Effector memory CD4-positive, alpha-beta T cell (primary cell): ENCODE data around the gene TEC.
"Not testable (repeated sequence)": the region's sequence is repeated elsewhere in the genome, so short reads cannot be mapped to it uniquely, and the experiment has no call there.

Experiments
- DNase-seq, 3 donors: peaks; one replicate each; pipeline ENCODE4 v3.0.0-alpha.2; 2020
- H3K27ac ChIP-seq: 2 replicates; pipeline ENCODE4 v1.7.0; 2013; ENCODE audit warnings: mild to moderate bottlenecking, low read length, moderate library complexity; ENCODE audit not compliant: insufficient read depth, poor library complexity, severe bottlenecking
- H3K27me3 ChIP-seq: replicated peaks from 2 replicates; pipeline ENCODE4 v1.7.0; 2013; ENCODE audit warnings: mild to moderate bottlenecking, low read length; ENCODE audit not compliant: insufficient read depth, control insufficient read depth, poor library complexity, severe bottlenecking
- H3K36me3 ChIP-seq: 2 replicates; pipeline ENCODE4 v1.7.0; 2013; ENCODE audit warnings: mild to moderate bottlenecking, low read length, moderate library complexity; ENCODE audit not compliant: control insufficient read depth, insufficient read depth
- H3K4me1 ChIP-seq: 2 replicates; pipeline ENCODE4 v1.7.0; 2013; ENCODE audit warnings: low read length, mild to moderate bottlenecking; ENCODE audit not compliant: control insufficient read depth, insufficient read depth, poor library complexity, severe bottlenecking
- H3K4me3 ChIP-seq: 2 replicates; pipeline ENCODE4 v1.7.0; 2013; ENCODE audit warnings: low read length, low read depth, mild to moderate bottlenecking; ENCODE audit not compliant: insufficient read depth, poor library complexity, severe bottlenecking
- H3K9me3 ChIP-seq: 2 replicates; pipeline ENCODE4 v1.7.0; 2013; ENCODE audit warnings: mild to moderate bottlenecking, low read length, moderate library complexity; ENCODE audit not compliant: control insufficient read depth

The TEC gene

GRCh38 chr4:48178931-48179330 is 90.7 kb downstream of the TEC start:
- Histone ChIP-seq H3K36me3 (no peaks in the 10 kb centered on the region), H3K4me3 (no peak overlapping the region), H3K9me3 (no peaks in the 10 kb centered on the region), H3K27ac (no peak overlapping the region), H3K27me3 (no peaks in the 10 kb centered on the region), H3K4me1 (no peaks in the 10 kb centered on the region)
- DNase-seq, result no peak

GRCh38 chr4:48175806-48176205 is 93.8 kb downstream of the TEC start:
- Histone ChIP-seq H3K27me3 (no peaks in the 10 kb centered on the region), H3K27ac (no peak overlapping the region), H3K36me3 (no peaks in the 10 kb centered on the region), H3K9me3 (no peaks in the 10 kb centered on the region), H3K4me1 (no peaks in the 10 kb centered on the region), H3K4me3 (no peak overlapping the region)
- no peak for DNase-seq

DNA sequence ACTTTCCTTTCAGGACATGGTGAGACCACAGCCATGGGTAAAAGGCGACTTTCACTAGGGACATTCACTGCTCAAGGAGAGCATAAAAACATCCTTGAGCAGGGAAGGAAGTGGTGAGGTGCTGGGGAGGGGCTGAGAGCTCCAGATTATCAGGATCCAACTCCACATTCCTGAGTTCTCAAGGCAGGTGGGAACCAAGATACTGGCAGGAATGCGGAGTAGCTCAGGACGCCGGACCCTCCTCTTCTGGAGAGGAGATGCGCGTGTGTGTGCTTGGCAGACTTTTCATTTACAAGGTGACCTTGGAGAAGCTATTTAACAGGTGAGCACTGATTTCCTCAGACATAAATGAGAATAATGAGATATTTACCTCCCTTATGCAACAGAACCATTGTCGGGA is 94.3 kb downstream of the TEC start:
- Histone ChIP-seq H3K4me3 (no peak overlapping the region), H3K27me3 (no peaks in the 10 kb centered on the region), H3K36me3 (no peaks in the 10 kb centered on the region), H3K9me3 (no peaks in the 10 kb centered on the region), H3K27ac (no peak overlapping the region), H3K4me1 (no peaks in the 10 kb centered on the region)
- no peak for DNase-seq

DNA sequence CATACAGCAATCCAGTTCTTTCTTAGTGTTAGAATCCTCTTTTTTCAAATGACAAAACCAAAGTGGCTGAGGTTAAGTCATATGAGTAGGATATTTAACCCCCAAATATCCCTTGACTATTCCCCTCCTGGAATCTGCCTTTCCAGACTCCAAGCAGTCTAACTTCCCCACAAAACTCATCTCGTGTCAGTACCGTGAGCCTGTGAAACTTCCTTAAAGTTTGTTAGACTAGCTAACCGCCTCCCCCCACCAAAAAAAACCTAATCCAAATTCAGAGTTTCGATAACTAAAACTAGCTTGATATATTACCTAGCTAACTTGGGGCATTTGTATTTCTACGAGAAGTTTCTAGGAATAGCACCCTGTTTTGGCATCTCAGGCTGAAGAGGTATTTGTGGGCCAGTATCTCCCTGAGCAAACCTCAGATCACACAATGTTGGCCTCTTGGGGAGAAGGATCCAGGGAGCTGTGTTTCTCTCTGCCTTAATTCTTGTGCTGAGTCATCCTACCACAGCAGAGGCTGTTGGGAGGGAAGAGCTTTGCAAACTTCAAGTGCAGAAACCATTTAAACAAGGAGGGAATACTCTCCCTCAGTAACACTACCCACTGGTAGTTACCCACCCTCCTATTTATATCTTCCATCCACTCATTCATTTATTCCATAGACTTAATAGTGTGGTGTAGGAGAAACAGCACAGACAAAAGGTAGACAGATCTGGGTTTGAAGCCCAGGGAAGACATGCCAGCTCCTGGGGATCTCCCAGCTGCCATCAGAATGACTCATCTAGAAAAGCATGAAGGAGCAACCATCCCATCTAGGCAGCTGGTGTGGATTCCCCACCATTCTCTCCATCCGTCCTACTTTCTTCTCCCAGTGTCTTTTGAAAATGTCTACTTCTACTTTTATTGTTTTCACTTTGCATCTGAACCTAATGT is 96.3 kb downstream of the TEC start:
- H3K27ac ChIP-seq, result no peak overlapping the region
- H3K4me3 ChIP-seq, result no peak overlapping the region

GRCh38 chr4:48172651-48173050 is 97.0 kb downstream of the TEC start:
- H3K4me1 ChIP-seq, result no peaks in the 10 kb centered on the region
- no peak overlapping the region for H3K27ac ChIP-seq
- H3K27me3 ChIP-seq, result no peaks in the 10 kb centered on the region
- H3K4me3 ChIP-seq, result no peak overlapping the region
- H3K9me3 ChIP-seq, result no peaks in the 10 kb centered on the region
- no peaks in the 10 kb centered on the region for H3K36me3 ChIP-seq
- DNase-seq, result no peak

More for the DNA sequence above, 96.3 kb downstream of the TEC start:
- DNase-seq, result no peak
- no peaks in the 10 kb centered on the region for H3K27me3 ChIP-seq
- no peaks in the 10 kb centered on the region for H3K9me3 ChIP-seq
- no peaks in the 10 kb centered on the region for H3K36me3 ChIP-seq
- H3K4me1 ChIP-seq, result no peaks in the 10 kb centered on the region

GRCh38 chr4:48169636-48170035 is 100.0 kb downstream of the TEC start:
- Histone ChIP-seq H3K4me1 (no peaks in the 10 kb centered on the region), H3K36me3 (no peaks in the 10 kb centered on the region), H3K4me3 (no peak overlapping the region), H3K27me3 (no peaks in the 10 kb centered on the region), H3K9me3 (no peaks in the 10 kb centered on the region), H3K27ac (no peak overlapping the region)
- DNase-seq, result no peak

DNA sequence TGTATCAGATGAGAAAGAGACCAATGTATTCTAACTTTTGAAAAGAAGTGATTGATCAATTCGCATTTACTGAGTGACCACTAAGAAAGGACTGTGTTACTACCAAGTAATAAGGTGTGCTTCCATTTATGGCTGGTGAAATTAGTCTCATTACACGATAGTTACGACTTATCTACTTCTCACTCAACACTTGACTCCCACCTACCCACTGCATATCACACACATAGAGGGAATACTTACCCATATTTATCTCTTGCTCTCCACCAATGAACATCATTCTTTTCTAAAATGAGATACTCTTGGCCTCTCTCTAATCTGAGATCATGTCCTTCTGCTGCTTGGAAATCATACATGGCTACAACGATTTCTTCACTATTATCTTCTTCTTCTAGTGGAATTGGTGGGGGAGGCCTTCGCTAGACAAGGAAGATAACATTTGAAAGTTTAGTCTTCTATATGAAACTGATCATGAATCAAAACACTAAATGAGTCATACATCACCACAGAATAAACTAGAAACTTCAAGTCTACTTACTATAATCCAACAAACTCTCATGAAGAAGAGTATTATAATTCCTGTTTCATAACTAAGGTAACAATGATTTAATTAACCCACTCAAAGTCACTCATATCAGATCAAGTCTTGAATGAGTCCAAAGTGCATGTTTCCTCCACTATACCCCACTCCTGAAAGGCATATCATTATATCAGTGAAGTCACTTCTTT is 101.9 kb downstream of the TEC start:
- Histone ChIP-seq H3K4me1 (no peaks in the 10 kb centered on the region), H3K36me3 (no peaks in the 10 kb centered on the region), H3K9me3 (no peaks in the 10 kb centered on the region), H3K27ac (no peak overlapping the region), H3K27me3 (no peaks in the 10 kb centered on the region), H3K4me3 (no peak overlapping the region)
- no peak for DNase-seq

DNA sequence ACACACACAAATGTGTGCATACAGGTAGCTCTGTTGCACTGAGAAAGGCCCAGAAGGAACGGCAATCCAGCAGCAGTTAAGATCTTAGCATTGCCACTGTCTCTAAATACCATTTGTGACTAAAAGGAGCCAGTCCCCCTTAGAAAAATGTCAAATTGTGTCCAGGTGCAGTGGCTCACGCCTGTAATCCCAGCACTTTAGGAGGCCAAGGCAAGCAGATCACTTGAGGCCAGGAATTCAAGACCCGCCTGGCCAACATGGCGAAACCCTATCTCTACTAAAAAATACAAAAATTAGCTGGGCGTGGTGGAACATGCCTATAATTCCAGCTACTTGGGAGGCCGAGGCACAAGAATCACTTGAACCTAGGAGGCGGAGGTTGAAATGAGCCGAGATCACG is 105.1 kb downstream of the TEC start:
- H3K9me3 ChIP-seq, H3K36me3 ChIP-seq, H3K27me3 ChIP-seq, H3K4me3 ChIP-seq, H3K4me1 ChIP-seq, DNase-seq, H3K27ac ChIP-seq: not testable (repeated sequence)

- Histone ChIP-seq H3K27me3 (no peaks in the 10 kb centered on the region), H3K4me3 (no peak overlapping the region), H3K36me3 (no peaks in the 10 kb centered on the region), H3K27ac (no peak overlapping the region), H3K4me1 (no peaks in the 10 kb centered on the region), H3K9me3 (no peaks in the 10 kb centered on the region)
- DNase-seq, result no peak
Measured at GRCh38 chr4:48163746-48164145, 105.9 kb downstream of the TEC start.

- Histone ChIP-seq H3K9me3 (no peaks in the 10 kb centered on the region), H3K27me3 (no peaks in the 10 kb centered on the region), H3K36me3 (no peaks in the 10 kb centered on the region), H3K4me3 (no peak overlapping the region), H3K4me1 (no peaks in the 10 kb centered on the region), H3K27ac (no peak overlapping the region)
- no peak for DNase-seq
Measured at GRCh38 chr4:48162162-48162561, 107.5 kb downstream of the TEC start.
